Cardiac muscle cell (in vitro differentiated cells and primary cell): ENCODE measurements around the gene LIN28A. TPM values are rescaled to one million over a fixed set of nuclear protein-coding genes. Genes with fewer than 3 reads are reported as not detected.

Experiments used
- DNase-seq, 2 donors: peaks; one replicate each; pipeline versions ENCODE4 v3.0.0 to v3.0.0-alpha.2; 2010 to 2017; ENCODE audit warnings: low read depth in 1 of 2, low spot score in 1 of 2
- H3K27ac ChIP-seq: fragments of 200-600 bp; sonication (generic); 2 replicates; pipeline ENCODE4 v1.5.1; 2016
- H3K27me3 ChIP-seq: fragments of 200-600 bp; sonication (generic); 2 replicates; pipeline ENCODE4 v1.6.0; 2016; ENCODE audit warnings: control low read depth
- H3K36me3 ChIP-seq: fragments of 200-600 bp; sonication (generic); 2 replicates; pipeline ENCODE4 v1.5.1; 2016; ENCODE audit warnings: control low read depth
- H3K4me1 ChIP-seq: fragments of 200-600 bp; sonication (generic); 2 replicates; pipeline ENCODE4 v1.8.1; 2017; ENCODE audit warnings: low read depth, mild to moderate bottlenecking, mixed run types
- H3K4me3 ChIP-seq: fragments of 200-600 bp; sonication (generic); 2 replicates; pipeline ENCODE4 v1.5.1; 2016; ENCODE audit warnings: mild to moderate bottlenecking
- H3K9me3 ChIP-seq: fragments of 200-600 bp; sonication (generic); 2 replicates; pipeline ENCODE4 v1.5.1; 2017; ENCODE audit warnings: low read depth, mild to moderate bottlenecking, control low read depth
- CTCF ChIP-seq: IDR thresholded peaks from 2 replicates; pipeline ENCODE4 v1.5.1; 2012; ENCODE audit warnings: low read depth, mild to moderate bottlenecking, low read length
- polyA plus RNA-seq: library from polyadenylated mRNA; unstranded; fragments of >200 nt; fragmentation: Nextera tagmentation; extraction: Ambion mirVana; gene quantifications from 2 replicates; pipeline ENCODE4 v1.2.1, GENCODE V29; 2016
- total RNA-seq: library from RNA; depleted of rRNA; stranded (reverse); fragments of >200 nt; gene quantifications from 2 replicates; pipeline ENCODE4 v1.2.3, GENCODE V29; 2016

LIN28A gene
- total and polyA plus RNA-seq, 2 experiments from 2014 or later, result 3.4 to 16.6 TPM

- peaks cover 6% of the 10 kb centered on the region for H3K4me1 ChIP-seq
- no peaks in the 10 kb centered on the region for H3K27me3 ChIP-seq
- no peak for TF ChIP-seq CTCF
- no peak overlapping the region for H3K4me3 ChIP-seq
- H3K9me3 ChIP-seq, result no peaks in the 10 kb centered on the region
- DNase-seq, result no peak
- no peak overlapping the region for H3K27ac ChIP-seq
- H3K36me3 ChIP-seq, result peaks cover 39% of the 10 kb centered on the region
These were observed 67.5 kb downstream of the LIN28A start for GRCh38 chr1:26478159-26478558.

- TF ChIP-seq CTCF, result no peak
These were observed 68.4 kb downstream of the LIN28A start for GRCh38 chr1:26478988-26479387.

More at GRCh38 chr1:26478988-26479387, 68.4 kb downstream of the LIN28A start:
- Histone ChIP-seq H3K36me3 (peaks cover 35% of the 10 kb centered on the region), H3K27ac (no peak overlapping the region), H3K9me3 (no peaks in the 10 kb centered on the region), H3K4me3 (no peak overlapping the region), H3K27me3 (no peaks in the 10 kb centered on the region), H3K4me1 (no peaks in the 10 kb centered on the region)
- no peak for DNase-seq

Other genes with a start within 250 kb of the LIN28A start
- gene C1orf232, start 241.9 kb upstream of the LIN28A start, total RNA-seq, result not detected in 2 replicates
- not detected in 2 replicates for gene C1orf232, start 241.9 kb upstream of the LIN28A start, polyA plus RNA-seq
- 34.5 and 47.8 TPM in 2 replicates for gene ZNF593, start 240.9 kb upstream of the LIN28A start, total RNA-seq
- gene ZNF593, start 240.9 kb upstream of the LIN28A start, polyA plus RNA-seq, result 43.6 and 58.0 TPM in 2 replicates
- gene ZNF593OS, start 239.0 kb upstream of the LIN28A start, total RNA-seq, result not detected in 2 replicates
- 2.9 and 3.4 TPM in 2 replicates for gene ZNF593OS, start 239.0 kb upstream of the LIN28A start, polyA plus RNA-seq
- 8.4 and 9.7 TPM in 2 replicates for gene CNKSR1, start 233.3 kb upstream of the LIN28A start, total RNA-seq
- gene CNKSR1, start 233.3 kb upstream of the LIN28A start, polyA plus RNA-seq, result 7.5 and 7.6 TPM in 2 replicates
- 0.42 TPM in 1 of 2 replicates, not detected in the other for gene CATSPER4, start 220.2 kb upstream of the LIN28A start, total RNA-seq
- gene CATSPER4, start 220.2 kb upstream of the LIN28A start, polyA plus RNA-seq, result 0.50 TPM in 1 of 2 replicates, not detected in the other
- 32.7 and 33.2 TPM in 2 replicates for gene CEP85, start 176.6 kb upstream of the LIN28A start, total RNA-seq
- 22.9 and 28.8 TPM in 2 replicates for gene CEP85, start 176.6 kb upstream of the LIN28A start, polyA plus RNA-seq
- gene SH3BGRL3, start 130.7 kb upstream of the LIN28A start, total RNA-seq, result 23.0 and 32.9 TPM in 2 replicates
- 93.4 and 119 TPM in 2 replicates for gene SH3BGRL3, start 130.7 kb upstream of the LIN28A start, polyA plus RNA-seq
- gene UBXN11, start 104.2 kb upstream of the LIN28A start, total RNA-seq, result 13.8 and 21.1 TPM in 2 replicates
- gene UBXN11, start 104.2 kb upstream of the LIN28A start, polyA plus RNA-seq, result 40.1 and 41.3 TPM in 2 replicates
- not detected in 2 replicates for gene CD52, start 92.9 kb upstream of the LIN28A start, total RNA-seq
- 2.0 and 3.3 TPM in 2 replicates for gene CD52, start 92.9 kb upstream of the LIN28A start, polyA plus RNA-seq
- 0.06 TPM in 1 of 2 replicates, not detected in the other for gene CRYBG2, start 56.7 kb upstream of the LIN28A start, total RNA-seq
- 0.89 and 1.7 TPM in 2 replicates for gene CRYBG2, start 56.7 kb upstream of the LIN28A start, polyA plus RNA-seq
- not detected in 2 replicates for gene ZNF683, start 38.1 kb upstream of the LIN28A start, total RNA-seq
- gene ZNF683, start 38.1 kb upstream of the LIN28A start, polyA plus RNA-seq, result not detected in 2 replicates
- 48.7 and 51.1 TPM in 2 replicates for gene DHDDS, start 21.5 kb downstream of the LIN28A start, total RNA-seq
- 41.7 and 46.8 TPM in 2 replicates for gene DHDDS, start 21.5 kb downstream of the LIN28A start, polyA plus RNA-seq
- 417 and 533 TPM in 2 replicates for gene HMGN2, start 61.6 kb downstream of the LIN28A start, total RNA-seq
- gene HMGN2, start 61.6 kb downstream of the LIN28A start, polyA plus RNA-seq, result 792 and 1,191 TPM in 2 replicates
- 32.4 and 46.2 TPM in 2 replicates for gene RPS6KA1, start 118.9 kb downstream of the LIN28A start, total RNA-seq
- gene RPS6KA1, start 118.9 kb downstream of the LIN28A start, polyA plus RNA-seq, result 22.6 and 26.9 TPM in 2 replicates